ENCODE results near the gene CADM1.

Gene CADM1

DNA sequence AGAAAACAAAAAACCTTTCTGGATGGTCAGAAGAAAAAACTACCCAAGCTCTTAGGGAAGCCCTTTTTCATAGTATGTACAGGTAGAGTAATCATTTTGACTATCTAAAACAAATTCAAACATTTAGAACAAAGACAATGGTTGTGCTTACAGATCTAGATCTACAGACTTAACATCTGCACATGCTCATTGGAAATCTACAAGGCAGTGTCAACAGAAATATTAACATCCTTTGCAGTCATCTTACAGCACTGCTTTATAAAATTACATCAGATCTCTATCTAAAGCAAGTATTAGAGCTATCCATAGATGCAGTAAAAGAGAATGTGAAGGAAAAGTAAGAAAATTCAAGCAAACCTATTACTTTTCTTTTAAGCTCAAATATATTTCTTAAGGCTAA, 110.3 kb downstream of the CADM1 start:
- DNase-seq: no peak

DNA sequence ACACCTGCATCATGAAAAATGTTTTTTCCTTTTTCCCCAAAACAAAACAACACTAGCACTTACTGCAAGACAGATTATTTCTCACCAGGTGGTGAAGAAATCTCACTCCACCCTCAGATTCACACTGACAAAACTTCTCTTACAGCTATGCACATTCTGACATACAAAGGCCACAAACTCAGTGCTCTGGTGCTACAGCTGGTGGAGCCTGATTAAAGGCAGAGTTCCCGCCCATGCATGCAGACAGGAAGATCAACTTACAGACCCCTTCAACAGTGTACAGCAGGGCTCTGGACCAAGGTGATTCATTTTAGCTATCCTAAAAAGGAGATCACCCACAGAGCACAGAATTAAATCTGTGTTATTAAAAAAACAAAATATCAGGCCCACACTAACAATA, 112.6 kb downstream of the CADM1 start:
- DNase-seq: no peak

DNA sequence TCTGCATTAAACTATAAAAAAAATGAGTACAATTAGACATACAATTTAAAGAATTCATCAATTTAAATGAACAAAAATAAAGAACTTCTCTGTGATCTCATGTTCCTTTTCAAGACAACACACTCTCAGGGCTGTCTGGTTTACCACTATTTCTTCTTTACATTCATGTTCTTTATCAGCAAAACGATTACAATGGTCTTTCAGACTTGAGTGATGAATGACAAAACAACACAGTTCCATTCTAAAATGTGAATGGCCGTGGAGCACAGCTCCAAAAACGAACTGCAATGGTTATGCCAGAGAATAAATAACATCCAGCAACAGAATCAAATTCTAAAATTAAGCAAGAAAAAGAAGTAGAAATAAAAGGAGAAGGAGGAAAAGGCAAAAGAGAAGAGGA, 113.1 kb downstream of the CADM1 start:
- no peak for DNase-seq

DNA sequence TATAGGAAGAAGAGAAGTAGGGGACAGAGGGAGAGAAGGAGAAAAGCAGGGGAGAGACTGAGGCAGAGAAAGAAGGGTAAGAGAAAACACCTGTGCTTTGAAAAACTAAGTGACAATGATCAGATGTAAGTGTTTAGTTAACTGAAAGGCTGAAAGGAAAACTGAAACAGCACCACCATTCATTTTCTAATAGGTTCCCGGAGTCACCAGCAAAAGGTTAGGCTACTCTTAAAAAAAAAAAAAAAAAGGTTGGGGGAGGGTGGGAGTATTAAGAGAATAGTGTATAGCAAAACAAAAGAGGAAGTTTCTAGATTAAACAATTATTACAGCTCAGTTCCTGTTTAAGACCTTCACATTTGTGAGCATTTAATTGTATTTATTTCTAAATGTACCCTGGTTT, 113.8 kb downstream of the CADM1 start:
- no peak for DNase-seq

GRCh38 chr11:115389790-115390189, 114.4 kb downstream of the CADM1 start:
- DNase-seq: no peak

DNA sequence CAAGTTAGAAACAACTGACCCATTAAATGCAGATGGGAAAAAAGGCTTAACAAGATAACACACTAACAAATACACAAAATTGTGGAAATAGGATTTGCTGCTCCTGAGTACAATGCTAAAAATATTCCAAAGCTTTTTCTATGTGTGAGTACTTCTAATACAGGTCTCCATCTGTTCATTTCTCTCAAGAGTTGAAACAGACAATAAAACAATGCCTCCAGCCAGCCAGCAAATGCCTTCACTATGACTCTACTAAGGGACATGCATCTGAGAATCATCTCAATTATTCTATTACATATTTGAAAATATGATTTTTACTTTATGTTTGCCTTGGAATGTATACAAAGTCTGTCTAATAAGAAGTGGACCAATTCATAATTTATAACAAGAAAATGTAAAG, 119.0 kb downstream of the CADM1 start:
- no peak for DNase-seq

- DNase-seq: no peak
Measured at GRCh38 chr11:115384236-115384635, 120.0 kb downstream of the CADM1 start.

- DNase-seq: no peak
Measured at GRCh38 chr11:115383431-115383830, 120.8 kb downstream of the CADM1 start.

DNA sequence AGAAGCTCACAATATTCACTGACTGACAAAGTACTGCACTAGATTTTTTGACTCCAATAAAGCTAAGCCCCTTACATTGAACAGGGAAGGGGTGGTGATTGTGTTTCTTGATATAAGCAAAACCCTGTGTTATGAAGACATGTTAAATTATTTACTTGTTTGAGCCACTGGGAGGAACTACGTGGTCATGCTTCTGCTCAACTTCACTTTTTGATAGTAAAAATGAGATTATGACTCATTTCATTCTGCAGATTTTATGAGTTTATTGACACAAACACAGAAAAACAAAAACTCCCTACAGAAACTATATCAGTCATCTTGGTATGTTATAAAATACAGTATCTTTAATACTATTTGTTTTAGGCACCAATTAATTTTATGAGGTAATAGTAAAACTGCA, 124.7 kb downstream of the CADM1 start:
- DNase-seq: no peak

DNA sequence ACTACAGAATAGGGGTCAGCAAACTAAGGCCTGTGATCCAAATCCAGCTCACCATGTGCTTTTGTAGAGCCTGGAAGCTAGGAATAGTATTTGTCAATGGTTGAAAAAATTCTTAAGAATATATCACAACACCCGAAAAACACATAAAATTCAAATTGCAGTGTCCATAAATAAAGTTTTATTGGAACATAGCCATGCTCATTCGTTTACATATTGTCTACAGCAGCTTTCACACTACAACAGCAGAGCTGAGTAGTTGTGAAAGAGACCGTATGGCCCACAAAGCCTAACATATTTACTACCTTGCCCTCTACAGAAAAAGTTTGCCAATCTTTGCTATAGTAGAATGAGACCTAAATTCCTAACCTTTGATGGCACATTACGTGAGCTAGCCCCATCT, 125.7 kb downstream of the CADM1 start:
- DNase-seq: no peak

DNA sequence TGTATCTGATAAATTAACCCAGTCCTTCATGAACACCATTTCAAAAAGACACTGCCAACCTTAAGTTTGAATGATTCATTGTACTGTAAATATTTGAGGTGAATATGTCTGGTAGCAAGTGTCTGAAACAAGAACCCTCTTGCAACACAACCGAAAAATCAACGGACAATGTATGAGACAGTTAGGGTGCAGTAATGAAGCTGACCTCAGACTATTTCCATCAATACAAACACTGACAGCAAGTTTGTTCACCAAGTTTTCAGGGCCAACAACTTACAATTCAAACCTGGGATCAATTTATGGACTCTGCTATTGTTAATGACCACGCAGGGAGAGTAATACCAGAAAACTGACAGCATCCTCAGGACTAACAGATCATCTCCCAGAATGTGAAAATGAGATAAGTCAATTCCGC, 126.3 kb downstream of the CADM1 start:
- DNase-seq: no peak

GRCh38 chr11:115368616-115369015, 135.6 kb downstream of the CADM1 start:
- no peak for DNase-seq

DNA sequence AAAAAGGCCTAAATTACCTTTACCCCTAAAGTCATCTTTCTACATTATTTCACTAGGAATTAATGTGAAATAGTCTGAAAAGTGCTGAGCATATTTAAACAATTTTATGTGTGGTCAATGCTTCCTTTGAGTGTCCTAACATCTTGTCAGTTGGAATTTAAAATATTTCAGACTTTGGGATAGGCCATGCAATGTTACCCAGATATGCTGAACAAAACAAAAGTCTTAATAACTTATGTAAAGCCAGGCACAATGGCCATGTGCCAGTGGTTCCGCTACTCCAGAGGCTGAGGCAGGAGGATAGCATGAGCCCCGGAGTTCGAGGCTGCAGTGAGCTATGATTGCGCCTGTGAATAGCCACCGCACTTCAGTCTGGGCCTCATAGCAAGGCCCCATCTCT, 137.4 kb downstream of the CADM1 start:
- no peak for DNase-seq

DNA sequence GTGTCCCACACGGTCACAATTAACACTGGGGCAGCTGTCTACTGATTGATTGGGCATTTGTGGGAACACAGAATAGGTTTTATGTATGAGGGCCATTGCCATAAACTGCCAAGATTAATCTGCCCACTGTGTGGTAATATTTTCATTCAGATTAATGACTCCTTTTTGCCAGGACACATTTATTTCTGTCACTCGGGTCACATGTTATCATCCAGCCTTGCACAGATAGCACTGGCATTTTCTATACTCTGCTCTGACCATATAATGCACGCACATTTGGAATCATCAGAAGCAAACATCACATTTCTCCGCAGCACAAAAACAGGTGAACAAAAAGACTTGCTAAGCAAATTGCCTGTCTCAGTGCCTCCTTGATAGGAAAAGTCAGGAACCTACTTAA, 138.3 kb downstream of the CADM1 start:
- DNase-seq: no peak

DNA sequence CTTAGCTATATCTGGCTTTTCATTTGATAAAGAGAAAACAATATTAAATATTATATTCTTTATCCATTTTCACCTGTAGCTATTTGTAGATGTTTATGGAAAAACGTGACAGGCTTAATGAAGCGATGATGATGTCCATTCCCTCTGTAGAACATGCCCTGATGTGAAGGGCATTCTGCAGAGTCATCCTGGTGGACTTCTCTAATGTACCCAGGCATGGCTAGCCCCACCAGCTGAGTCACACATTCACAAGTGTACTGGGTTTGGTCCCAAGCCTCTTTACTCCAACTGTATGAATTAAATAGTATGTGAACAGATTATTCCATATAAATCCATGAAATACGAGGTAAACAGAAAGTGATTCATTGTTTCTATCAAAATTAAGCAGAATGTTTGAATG, 139.3 kb downstream of the CADM1 start:
- DNase-seq: no peak

- no peak for DNase-seq
Measured at GRCh38 chr11:115363921-115364320, 140.3 kb downstream of the CADM1 start.

DNA sequence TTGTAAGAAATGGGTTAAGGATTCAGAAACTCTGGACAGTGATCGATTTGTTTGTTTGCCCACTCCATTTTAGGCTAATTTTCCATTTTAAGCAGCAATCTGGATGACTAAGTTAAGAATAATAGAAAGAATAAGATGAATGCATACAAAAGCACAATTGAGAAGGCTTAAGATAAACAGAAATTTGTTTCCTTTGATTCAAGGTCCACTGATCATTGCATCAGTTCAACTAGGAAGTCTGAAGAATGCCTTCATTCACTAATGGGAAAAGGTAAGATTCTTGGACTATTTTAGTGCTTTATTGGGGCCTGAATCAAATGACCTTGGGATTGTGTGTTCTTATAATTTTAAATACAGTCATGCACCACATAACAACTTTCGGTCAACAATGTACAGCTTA, 140.8 kb downstream of the CADM1 start:
- DNase-seq: no peak

- DNase-seq: no peak
Measured at GRCh38 chr11:115362997-115363396, 141.2 kb downstream of the CADM1 start.

GRCh38 chr11:115361025-115361424, 143.2 kb downstream of the CADM1 start:
- DNase-seq: no peak

DNA sequence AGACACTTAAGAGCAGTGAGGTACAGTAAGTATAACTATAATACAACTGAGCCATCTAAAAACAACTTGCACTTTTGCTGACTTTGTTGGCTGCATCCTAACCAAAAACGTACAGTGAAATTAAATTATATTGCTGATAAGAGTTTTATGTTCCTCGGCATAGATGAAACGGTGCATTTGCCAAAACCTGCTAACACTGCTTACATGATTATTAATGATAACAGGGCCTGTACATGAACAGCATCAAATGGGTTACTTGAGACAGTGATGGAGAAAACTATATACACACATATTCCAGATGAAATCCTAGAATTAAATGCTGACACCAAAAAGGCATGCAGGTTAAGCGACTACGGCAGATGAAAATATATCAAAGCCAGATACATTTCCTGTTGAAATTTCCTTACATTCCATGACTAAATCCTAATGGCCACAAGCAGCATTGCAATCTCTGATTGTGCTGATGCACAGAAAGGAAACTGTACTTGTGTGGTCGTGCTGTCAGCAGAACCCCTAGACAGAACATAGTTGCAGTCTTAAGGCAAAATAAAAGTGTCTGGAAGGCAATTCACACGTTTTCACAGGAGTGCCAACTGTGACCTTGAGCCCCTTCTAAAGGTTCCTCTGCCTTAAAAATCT, 143.9 kb downstream of the CADM1 start:
- DNase-seq: no peak

- no peak for DNase-seq
Measured at GRCh38 chr11:115357066-115357465, 147.1 kb downstream of the CADM1 start.

- no peak for DNase-seq
Measured at GRCh38 chr11:115352805-115353485, 151.3 kb downstream of the CADM1 start.

DNA sequence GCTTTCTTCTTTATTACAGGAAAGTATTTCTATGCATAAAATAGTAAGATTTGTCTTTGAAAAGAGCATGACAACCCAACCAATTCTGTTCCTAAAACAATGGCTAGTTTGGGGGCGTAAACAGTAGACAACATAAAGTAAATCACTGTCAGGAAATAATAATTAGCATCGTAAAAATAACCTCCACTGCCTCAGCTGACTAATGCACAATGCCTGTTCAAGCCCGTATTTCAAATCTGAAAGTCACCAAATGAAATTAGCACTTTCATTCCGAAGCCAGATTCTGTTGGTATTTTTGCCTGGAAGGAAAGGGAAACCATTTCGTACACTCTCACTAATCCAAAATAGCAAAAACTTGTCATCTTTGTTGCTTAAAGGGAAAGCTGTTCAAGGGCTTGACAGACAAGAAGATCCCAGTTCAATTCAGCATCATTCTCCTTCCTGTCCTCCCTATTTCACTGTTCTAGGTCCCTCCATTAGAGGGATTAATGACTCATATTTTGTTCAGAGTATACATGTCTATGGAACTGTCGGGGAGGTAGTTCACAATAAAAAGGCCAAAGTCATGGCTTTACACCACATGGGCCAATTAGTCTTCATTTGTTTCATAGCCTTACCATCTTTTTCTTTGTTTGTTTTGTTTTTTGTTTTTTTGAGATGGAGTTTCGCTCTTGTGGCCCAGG, 154.7 kb downstream of the CADM1 start:
- DNase-seq: no peak

DNA sequence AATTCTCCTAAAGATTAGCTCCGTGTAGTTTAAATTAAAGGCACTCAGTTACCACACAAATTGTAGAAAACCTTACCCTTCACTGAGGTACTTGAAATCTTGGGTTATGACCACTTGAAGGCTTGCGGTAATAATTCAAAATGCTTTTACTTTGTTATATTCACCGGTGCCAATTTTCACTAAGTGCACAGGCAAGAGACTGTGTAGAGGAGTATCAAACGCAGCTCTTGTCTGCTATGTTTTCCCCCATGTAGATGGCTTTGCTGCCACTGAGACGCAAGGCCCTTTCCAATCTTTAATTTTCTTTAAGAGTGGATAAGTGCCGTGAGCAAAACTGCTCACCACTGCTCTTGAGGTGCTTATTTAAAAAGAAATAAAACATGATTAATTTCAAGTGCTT, 155.8 kb downstream of the CADM1 start:
- no peak for DNase-seq

DNA sequence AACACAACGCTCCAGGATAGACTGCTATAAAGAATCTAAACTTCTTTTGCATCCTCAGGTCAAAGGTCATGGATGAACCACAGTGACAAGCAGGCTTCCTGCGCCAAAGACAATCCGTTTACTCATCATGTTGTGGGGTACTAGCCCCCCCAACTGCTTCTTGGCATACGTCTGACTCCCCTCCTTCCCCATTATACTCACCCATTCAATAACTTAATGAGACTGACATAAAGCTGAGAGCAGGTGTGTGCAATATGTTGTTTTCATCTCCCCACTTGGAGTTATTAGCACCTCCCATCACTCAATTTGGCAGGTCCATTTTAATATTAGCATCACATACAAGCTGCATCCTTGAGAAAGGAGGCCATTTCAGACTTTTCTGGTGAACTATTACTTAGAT, 157.1 kb downstream of the CADM1 start:
- no peak for DNase-seq

All from stimulated activated CD4-positive, alpha-beta T cell treated with anti-CD3 and anti-CD28 coated beads, Interleukin-12 subunit alpha, Interleukin-12 subunit beta, amount 100 ng/mL, for 4 hours (primary cell).